Endothelial cell of umbilical vein (primary cell): ENCODE measurements around the gene CACNA2D3. TPM values are rescaled to one million over a fixed set of nuclear protein-coding genes. Genes with fewer than 3 reads are reported as not detected.

Experiments
- BruUV-seq: library from RNA; stranded (reverse); fragments of 400-500 nt; replicated peaks from 2 replicates; lab custom pipeline; 2021; lab: Mats Ljungman, UMichigan
- CTCF ChIA-PET: fragments of 300-600, 350-600 bp; sonication (Branson Sonifier 250); formaldehyde crosslinking; loops from one replicate; lab custom pipeline; 2021; ENCODE audit warnings: antibody characterized with exemption, inconsistent platforms; lab: Charles Lee
- POLR2A ChIA-PET: fragments of 300-600, 350-600 bp; sonication (Branson Sonifier 250); formaldehyde crosslinking; loops from one replicate; lab custom pipeline; 2021; ENCODE audit warnings: antibody characterized with exemption, inconsistent platforms; lab: Charles Lee
- DNase-seq: peaks from one replicate; pipeline ENCODE4 v3.0.0-alpha.2; 2011; ENCODE audit warnings: low read depth, low spot score
- FAIRE-seq: peaks from 2 replicates; lab custom pipeline; 2011; peaks lifted over from hg19 to GRCh38; lab: Jason Lieb, UNC
- H2AFZ ChIP-seq: 2 replicates; pipeline ENCODE4 v1.6.0; 2012; ENCODE audit warnings: low read depth, low read length, control low read depth, inconsistent platforms
- H3K27ac ChIP-seq: 2 replicates; pipeline ENCODE4 v1.5.1; 2011; ENCODE audit warnings: low read depth, mild to moderate bottlenecking, control low read depth, low read length, moderate library complexity; ENCODE audit not compliant: insufficient read depth
- H3K27me3 ChIP-seq, 2 experiments: 2 replicates each; pipeline versions ENCODE4 v1.6.0 to v1.6.1; 2011; ENCODE audit warnings: low read length in 2 of 2, mixed read lengths in 1 of 2; ENCODE audit not compliant: control insufficient read depth in 2 of 2, insufficient read depth in 2 of 2
- H3K36me3 ChIP-seq, 2 experiments: 2 replicates in 1 of 2; 3 replicates in 1 of 2; pipeline ENCODE4 v1.5.1; 2011; ENCODE audit warnings: low read length in 2 of 2, mild to moderate bottlenecking in 1 of 2, moderate library complexity in 1 of 2; ENCODE audit not compliant: control insufficient read depth in 2 of 2, insufficient read depth in 2 of 2; ENCODE audit errors: extremely low read depth in 1 of 2
- H3K4me1 ChIP-seq: 3 replicates; pipeline ENCODE4 v1.5.1; 2011; ENCODE audit warnings: mild to moderate bottlenecking, low read length; ENCODE audit not compliant: control insufficient read depth, insufficient read depth; ENCODE audit errors: extremely low read depth
- H3K4me2 ChIP-seq: 2 replicates; pipeline ENCODE4 v1.6.1; 2011; ENCODE audit warnings: low read length, control low read depth, mixed read lengths; ENCODE audit not compliant: insufficient read depth
- H3K4me3 ChIP-seq, 3 experiments: fragments of 200-600 bp in 1 of 3; sonication (generic), shearing (Covaris generic) in 1 of 3; replicated peaks in 1 of 3; 2 replicates each; pipeline ENCODE4 v1.5.1; 2011 to 2016; ENCODE audit warnings: control low read depth in 3 of 3, low read length in 3 of 3, mild to moderate bottlenecking in 2 of 3, inconsistent platforms in 1 of 3, low read depth in 1 of 3, moderate library complexity in 1 of 3; ENCODE audit not compliant: insufficient read depth in 1 of 3
- H3K79me2 ChIP-seq: 2 replicates; pipeline ENCODE4 v1.6.0; 2012; ENCODE audit warnings: low read length, inconsistent platforms; ENCODE audit not compliant: control insufficient read depth, insufficient read depth
- H3K9ac ChIP-seq: replicated peaks from 2 replicates; pipeline ENCODE3; 2011; ENCODE audit warnings: low read length, control low read depth; ENCODE audit not compliant: insufficient read depth; ENCODE audit errors: extremely low read depth
- H3K9me1 ChIP-seq: replicated peaks from 3 replicates; pipeline ENCODE4 v1.6.0; 2011; ENCODE audit warnings: mild to moderate bottlenecking, low read length; ENCODE audit not compliant: control insufficient read depth, insufficient read depth; ENCODE audit errors: extremely low read depth
- H3K9me3 ChIP-seq: replicated peaks from 2 replicates; pipeline ENCODE4 v1.5.1; 2012; ENCODE audit warnings: low read length, inconsistent platforms; ENCODE audit not compliant: control insufficient read depth, insufficient read depth
- H4K20me1 ChIP-seq: replicated peaks from 2 replicates; pipeline ENCODE3; 2011; ENCODE audit warnings: mild to moderate bottlenecking, low read length; ENCODE audit not compliant: control insufficient read depth, insufficient read depth; ENCODE audit errors: extremely low read depth
- EZH2 ChIP-seq: IDR thresholded peaks from 2 replicates; pipeline ENCODE4 v1.6.1; 2012; ENCODE audit warnings: borderline replicate concordance, low read depth, mild to moderate bottlenecking, moderate library complexity, low read length, inconsistent platforms; ENCODE audit not compliant: severe bottlenecking
- FOS ChIP-seq: IDR thresholded peaks from 2 replicates; pipeline ENCODE4 v1.6.1; 2011; ENCODE audit warnings: mild to moderate bottlenecking, low read length, moderate library complexity, borderline replicate concordance; ENCODE audit not compliant: insufficient read depth
- GATA2 ChIP-seq: IDR thresholded peaks from 2 replicates; pipeline ENCODE4 v1.7.0; 2011; ENCODE audit warnings: low read depth, mild to moderate bottlenecking, moderate library complexity, mixed read lengths, low read length; ENCODE audit not compliant: insufficient read length, insufficient read depth
- JUN ChIP-seq: IDR thresholded peaks from 2 replicates; pipeline ENCODE4 v1.6.1; 2011; ENCODE audit warnings: borderline replicate concordance, low read depth; ENCODE audit not compliant: insufficient read length, insufficient read depth
- MYC ChIP-seq: IDR thresholded peaks from one replicate; pipeline ENCODE4 v1.6.1; 2011; ENCODE audit warnings: mild to moderate bottlenecking, low read depth, low read length
- POLR2A ChIP-seq: IDR thresholded peaks from 2 replicates; pipeline ENCODE4 v1.6.1; 2012; ENCODE audit warnings: low read depth, mild to moderate bottlenecking, control low read depth, low read length
- POLR2AphosphoS5 ChIP-seq: IDR thresholded peaks from 2 replicates; pipeline ENCODE4 v1.6.1; 2012; ENCODE audit warnings: low read depth, mild to moderate bottlenecking, control low read depth, low read length, moderate library complexity; ENCODE audit not compliant: insufficient read depth
- dilution Hi-C: fragments of 300-500 bp; cut with MboI; formaldehyde crosslinking; loops from one replicate; pipeline ENCODE4 v1.15.0; 2019; ENCODE audit warnings: low sequenced_read_pairs; ENCODE audit not compliant: extremely low pct_ligation_motif_present
- intact Hi-C: fragments of 100-400 bp; cut with micrococcal nuclease; formaldehyde crosslinking; loops from one replicate; pipeline ENCODE4 v1.10.0; 2022
- polyA plus RNA-seq, 4 experiments: library from polyadenylated mRNA; depleted of rRNA in 3 of 4; stranded (reverse) in 3 of 4; unstranded in 1 of 4; fragments of >200 nt; gene quantifications; 2 replicates each; pipeline versions ENCODE4 v1.2.1 to v1.2.3, GENCODE V29; 2011 to 2012; ENCODE audit warnings: missing spikeins in 1 of 4
- total RNA-seq: library from RNA; stranded (reverse); gene quantifications from 2 replicates; pipeline ENCODE4 v1.2.3, GENCODE V29; 2021
- TF ChIP-seq, protein P1 (sequence below): IDR thresholded peaks from 2 replicates; pipeline ENCODE4 v1.6.1; 2011; ENCODE audit not compliant: insufficient read depth, insufficient read length
- TF ChIP-seq, protein P2 (sequence below), 2 donors: IDR thresholded peaks; 1 replicate in 1 of 2; 2 replicates in 1 of 2; pipeline ENCODE4 v1.5.1; 2011; ENCODE audit warnings: low read length in 2 of 2, mild to moderate bottlenecking in 2 of 2, moderate library complexity in 2 of 2, control low read depth in 1 of 2, inconsistent platforms in 1 of 2, low read depth in 1 of 2; ENCODE audit not compliant: insufficient read depth in 1 of 2; ENCODE audit errors: extremely low read depth in 1 of 2

The CACNA2D3 gene
- total and polyA plus RNA-seq, 2 donors (not counting 3 experiments of a cell fraction or from before 2014, with no cell fraction given), result not detected

DNA sequence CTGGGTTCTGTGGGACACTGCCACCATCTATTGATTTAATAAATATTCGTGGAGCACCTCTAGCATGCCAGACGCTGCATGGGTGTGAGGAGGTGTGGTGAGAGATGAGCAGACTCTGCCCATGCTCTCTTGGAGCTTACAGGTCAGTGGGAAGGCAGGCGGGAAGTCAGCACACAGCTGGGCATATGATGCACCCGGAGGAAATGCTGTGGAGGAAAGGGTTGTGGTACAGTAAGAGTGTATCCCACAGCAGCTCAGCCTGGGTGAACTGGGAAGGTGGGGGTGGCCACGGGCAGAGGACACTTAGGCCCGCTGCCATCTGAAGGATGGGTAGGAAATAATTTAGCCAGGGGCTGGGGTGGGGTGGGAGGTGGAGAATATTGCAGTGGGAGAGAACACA, 392.1 kb downstream of the CACNA2D3 start:
- no peak for FAIRE-seq
- no peaks in the 10 kb centered on the region for H3K36me3 ChIP-seq
- no peak overlapping the region for H3K27ac ChIP-seq
- H3K9me1 ChIP-seq, result no peaks in the 10 kb centered on the region
- H3K9me3 ChIP-seq, result peaks cover 2% of the 10 kb centered on the region
- H2AFZ ChIP-seq, result no peak overlapping the region
- no peaks in the 10 kb centered on the region for H3K79me2 ChIP-seq
- H3K4me2 ChIP-seq, result no peak overlapping the region
- H3K27me3 ChIP-seq, result no peaks in the 10 kb centered on the region
- H4K20me1 ChIP-seq, result no peaks in the 10 kb centered on the region
- H3K4me3 ChIP-seq, result no peak overlapping the region
- BruUV-seq, result no TSS peak
- intact Hi-C loops, result no loop called here
- ChIA-PET CTCF (no interaction called here), POLR2A (no interaction called here)
- no peak overlapping the region for H3K9ac ChIP-seq
- DNase-seq, result no peak
- dilution Hi-C loops, result no loop called here
- no peaks in the 10 kb centered on the region for H3K4me1 ChIP-seq
- TF ChIP-seq MYC, result no peak
- TF ChIP-seq FOS, result no peak
- no peak for TF ChIP-seq POLR2AphosphoS5
- TF ChIP-seq, protein P1, sequence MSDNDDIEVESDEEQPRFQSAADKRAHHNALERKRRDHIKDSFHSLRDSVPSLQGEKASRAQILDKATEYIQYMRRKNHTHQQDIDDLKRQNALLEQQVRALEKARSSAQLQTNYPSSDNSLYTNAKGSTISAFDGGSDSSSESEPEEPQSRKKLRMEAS, result no peak
- no peak for TF ChIP-seq EZH2
- TF ChIP-seq POLR2A, result no peak
- no peak for TF ChIP-seq GATA2
- TF ChIP-seq, protein P2, sequence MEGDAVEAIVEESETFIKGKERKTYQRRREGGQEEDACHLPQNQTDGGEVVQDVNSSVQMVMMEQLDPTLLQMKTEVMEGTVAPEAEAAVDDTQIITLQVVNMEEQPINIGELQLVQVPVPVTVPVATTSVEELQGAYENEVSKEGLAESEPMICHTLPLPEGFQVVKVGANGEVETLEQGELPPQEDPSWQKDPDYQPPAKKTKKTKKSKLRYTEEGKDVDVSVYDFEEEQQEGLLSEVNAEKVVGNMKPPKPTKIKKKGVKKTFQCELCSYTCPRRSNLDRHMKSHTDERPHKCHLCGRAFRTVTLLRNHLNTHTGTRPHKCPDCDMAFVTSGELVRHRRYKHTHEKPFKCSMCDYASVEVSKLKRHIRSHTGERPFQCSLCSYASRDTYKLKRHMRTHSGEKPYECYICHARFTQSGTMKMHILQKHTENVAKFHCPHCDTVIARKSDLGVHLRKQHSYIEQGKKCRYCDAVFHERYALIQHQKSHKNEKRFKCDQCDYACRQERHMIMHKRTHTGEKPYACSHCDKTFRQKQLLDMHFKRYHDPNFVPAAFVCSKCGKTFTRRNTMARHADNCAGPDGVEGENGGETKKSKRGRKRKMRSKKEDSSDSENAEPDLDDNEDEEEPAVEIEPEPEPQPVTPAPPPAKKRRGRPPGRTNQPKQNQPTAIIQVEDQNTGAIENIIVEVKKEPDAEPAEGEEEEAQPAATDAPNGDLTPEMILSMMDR (IDR thresholded peaks at IDR 0.05; ENCODE audit: extremely low read depth in 1 of 2, insufficient read depth in 1 of 2, low read depth in 1 of 2, low read length in 2 of 2), result no peak
- TF ChIP-seq JUN, result no peak
